GM23248 (cell line): ENCODE measurements around the gene DPP8. TPM values are rescaled to one million over a fixed set of nuclear protein-coding genes. Genes with fewer than 3 reads are reported as not detected.
A peak's percentile ranks its signal among the peaks of the same experiment; 100 is the strongest.
"Not testable (repeated sequence)": the region's sequence is repeated elsewhere in the genome, so short reads cannot be mapped to it uniquely, and the experiment has no call there.

ENCODE experiments used
- DNase-seq: peaks from one replicate; pipeline ENCODE4 v3.0.0-alpha.2; 2015
- H2AFZ ChIP-seq: fragments of 200-600 bp; sonication (generic); 2 replicates; pipeline ENCODE4 v1.6.1; 2016; ENCODE audit warnings: antibody characterized with exemption
- H3F3A ChIP-seq: fragments of 200-600 bp; sonication (generic); 2 replicates; pipeline ENCODE4 v1.6.1; 2016; ENCODE audit warnings: mild to moderate bottlenecking, antibody characterized with exemption, mixed run types; ENCODE audit not compliant: insufficient read depth
- H3K27ac ChIP-seq: fragments of 200-600 bp; sonication (generic); 2 replicates; pipeline ENCODE4 v1.5.1; 2016; ENCODE audit warnings: mild to moderate bottlenecking
- H3K27me3 ChIP-seq: fragments of 200-600 bp; sonication (generic); replicated peaks from 2 replicates; pipeline ENCODE4 v1.6.1; 2016; ENCODE audit warnings: mild to moderate bottlenecking; ENCODE audit not compliant: insufficient read depth
- H3K36me3 ChIP-seq: fragments of 200-600 bp; sonication (generic); 2 replicates; pipeline ENCODE4 v1.6.1; 2016; ENCODE audit warnings: low read depth, mild to moderate bottlenecking
- H3K4me1 ChIP-seq: fragments of 200-600 bp; sonication (generic); 2 replicates; pipeline ENCODE4 v1.6.1; 2016; ENCODE audit warnings: mild to moderate bottlenecking; ENCODE audit not compliant: insufficient read depth
- H3K4me2 ChIP-seq: fragments of 200-600 bp; sonication (generic); one replicate; pipeline ENCODE4 v1.6.1; 2016; ENCODE audit warnings: mild to moderate bottlenecking; ENCODE audit not compliant: unreplicated experiment
- H3K4me3 ChIP-seq: fragments of 200-600 bp; sonication (generic); 2 replicates; pipeline ENCODE4 v1.5.1; 2016; ENCODE audit warnings: mild to moderate bottlenecking
- H3K79me2 ChIP-seq: fragments of 200-600 bp; sonication (generic); 2 replicates; pipeline ENCODE4 v1.6.1; 2016; ENCODE audit warnings: mild to moderate bottlenecking; ENCODE audit not compliant: insufficient read depth
- H3K9ac ChIP-seq: fragments of 200-600 bp; sonication (generic); 2 replicates; pipeline ENCODE4 v1.6.1; 2016; ENCODE audit warnings: mild to moderate bottlenecking
- H3K9me2 ChIP-seq: fragments of 200-600 bp; sonication (generic); 2 replicates; pipeline ENCODE4 v1.6.1; 2016; ENCODE audit warnings: mixed run types, mild to moderate bottlenecking, moderate library complexity; ENCODE audit not compliant: insufficient read depth
- H3K9me3 ChIP-seq: fragments of 200-600 bp; sonication (generic); one replicate; pipeline ENCODE4 v1.6.1; 2017; ENCODE audit warnings: low read depth
- H4K20me1 ChIP-seq: fragments of 200-600 bp; sonication (generic); 2 replicates; pipeline ENCODE4 v1.6.0; 2016; ENCODE audit not compliant: insufficient read depth
- EZH2 ChIP-seq: fragments of 200-600 bp; sonication (generic); IDR thresholded peaks from 2 replicates; pipeline ENCODE4 v1.6.1; 2018; ENCODE audit warnings: antibody characterized with exemption, mild to moderate bottlenecking; ENCODE audit not compliant: insufficient read depth, poor library complexity, severe bottlenecking
- EZH2phosphoT487 ChIP-seq: fragments of 200-600 bp; sonication (generic); IDR thresholded peaks from 2 replicates; pipeline ENCODE4 v1.6.1; 2018; ENCODE audit warnings: antibody characterized with exemption, moderate library complexity, mild to moderate bottlenecking, low read depth; ENCODE audit not compliant: insufficient read depth
- WGBS, 2 experiments: methylation state at CpG; one replicate each; pipeline ENCODE4 v1.1.6; 2015 to 2017; ENCODE audit warnings: low lambda C conversion rate in 2 of 2, low coverage in 1 of 2; ENCODE audit errors: missing lambda C conversion rate in 2 of 2; 5-methylcytosine and 5-hydroxymethylcytosine counted together
- in situ Hi-C: fragments of 300-500 bp; cut with MboI; formaldehyde crosslinking; loops from 2 replicates; pipeline ENCODE4 v1.15.0; 2020
- polyA plus RNA-seq: library from polyadenylated mRNA; unstranded; fragments of >200 nt; fragmentation: Nextera tagmentation; extraction: Ambion mirVana; gene quantifications from 2 replicates; pipeline ENCODE4 v1.2.1, GENCODE V29; 2016
- total RNA-seq: library from RNA; depleted of rRNA; stranded (reverse); fragments of >200 nt; shearing (Covaris generic); gene quantifications from 2 replicates; pipeline ENCODE4 v1.2.3, GENCODE V29; 2014

DPP8 gene
- total and polyA plus RNA-seq, 2 experiments from 2014 or later, result 28.0 to 28.9 TPM

DNA sequence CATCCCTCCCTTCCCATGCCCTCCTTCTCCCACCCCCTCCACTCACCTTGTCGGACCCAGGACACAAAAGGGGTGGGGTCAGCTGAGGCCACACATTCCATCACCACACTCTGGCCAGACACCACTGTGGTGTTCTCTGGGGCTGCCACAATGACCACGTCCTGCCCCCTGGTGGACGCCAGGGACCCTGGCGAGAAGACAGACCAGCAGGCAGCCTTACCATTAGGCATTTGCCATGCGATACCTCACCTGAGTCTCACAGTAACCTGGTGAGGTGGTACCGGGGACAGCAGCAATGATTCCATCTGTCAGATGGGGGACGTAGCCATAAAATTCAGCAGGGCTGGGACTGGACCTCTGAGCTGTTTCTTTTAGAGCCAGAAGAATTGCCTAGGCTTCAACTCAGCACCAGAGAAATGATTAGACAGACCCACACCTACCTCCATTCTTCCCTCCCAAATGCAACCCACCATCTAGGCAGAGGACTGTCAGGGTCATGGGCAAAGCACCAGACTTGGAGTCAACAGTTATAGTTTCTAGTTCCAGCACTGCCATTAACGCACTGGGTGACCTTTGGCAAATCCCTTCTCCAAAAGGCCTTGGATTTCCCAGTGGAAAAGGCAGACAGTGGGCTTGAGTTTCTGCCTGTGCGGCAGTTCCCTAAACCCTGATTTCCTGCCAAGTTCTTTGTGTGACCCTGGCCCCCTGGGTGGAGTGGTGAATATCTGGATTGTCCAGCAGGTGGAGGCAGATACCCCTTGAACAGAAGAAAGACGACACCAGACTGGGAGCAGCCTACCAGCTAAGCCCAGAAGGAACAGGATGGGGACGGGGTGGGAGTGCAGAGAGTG lies 116.5 kb downstream of the DPP8 start:
- in situ Hi-C loops, result no loop called here
- Histone ChIP-seq H3K36me3 (no peaks in the 10 kb centered on the region), H3K4me3 (no peak overlapping the region), H3F3A (no peaks in the 10 kb centered on the region), H3K4me1 (no peaks in the 10 kb centered on the region), H3K9ac (no peak overlapping the region), H3K4me2 (no peak overlapping the region), H3K27me3 (0 out of 2 replicates have a peak, but pooled peaks cover 5% of the 10 kb centered on the region), H3K9me2 (no peaks in the 10 kb centered on the region), H2AFZ (no peak overlapping the region), H4K20me1 (no peaks in the 10 kb centered on the region), H3K27ac (no peak overlapping the region), H3K79me2 (no peaks in the 10 kb centered on the region), H3K9me3 (no peaks in the 10 kb centered on the region)
- DNase-seq, result peak; percentile 76
- no peak for TF ChIP-seq EZH2phosphoT487
- no peak for TF ChIP-seq EZH2
- 14 to 16% methylated on average over 11 of the region's 11 CpGs for WGBS, 2 experiments

DNA sequence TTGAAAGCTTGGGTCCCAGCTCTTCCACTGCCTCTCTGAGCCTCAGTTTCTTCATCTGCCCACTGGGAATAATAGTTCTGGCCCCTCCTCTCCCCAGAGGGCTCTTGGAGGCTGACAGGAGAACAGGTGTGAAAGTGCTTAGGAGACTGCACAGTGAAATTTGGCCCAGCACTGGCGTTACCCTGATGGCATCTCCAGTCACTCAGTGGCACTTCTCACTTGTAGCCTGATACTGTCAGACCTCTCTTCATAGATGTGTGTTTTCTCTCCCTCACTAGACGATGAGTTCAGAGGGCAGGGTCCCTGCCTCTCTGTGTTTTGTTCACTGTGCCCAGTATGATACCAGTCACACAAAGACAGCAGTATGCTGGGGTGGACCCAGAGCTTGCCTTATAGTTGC lies 117.5 kb downstream of the DPP8 start:
- in situ Hi-C loops, result no loop called here
- Histone ChIP-seq H3K27me3 (0 out of 2 replicates have a peak, but pooled peaks cover 5% of the 10 kb centered on the region), H3K9me3 (no peaks in the 10 kb centered on the region), H3K9ac (no peak overlapping the region), H3K36me3 (no peaks in the 10 kb centered on the region), H3K79me2 (no peaks in the 10 kb centered on the region), H3K9me2 (no peaks in the 10 kb centered on the region), H3K4me1 (no peaks in the 10 kb centered on the region), H2AFZ (no peak overlapping the region), H4K20me1 (no peaks in the 10 kb centered on the region), H3F3A (no peaks in the 10 kb centered on the region), H3K4me2 (no peak overlapping the region), H3K4me3 (no peak overlapping the region), H3K27ac (no peak overlapping the region)
- TF ChIP-seq EZH2phosphoT487 (no peak), EZH2 (no peak)
- DNase-seq, result no peak
- 28 to 47% methylated on average over 2 of the region's 2 CpGs for WGBS, 2 experiments

DNA sequence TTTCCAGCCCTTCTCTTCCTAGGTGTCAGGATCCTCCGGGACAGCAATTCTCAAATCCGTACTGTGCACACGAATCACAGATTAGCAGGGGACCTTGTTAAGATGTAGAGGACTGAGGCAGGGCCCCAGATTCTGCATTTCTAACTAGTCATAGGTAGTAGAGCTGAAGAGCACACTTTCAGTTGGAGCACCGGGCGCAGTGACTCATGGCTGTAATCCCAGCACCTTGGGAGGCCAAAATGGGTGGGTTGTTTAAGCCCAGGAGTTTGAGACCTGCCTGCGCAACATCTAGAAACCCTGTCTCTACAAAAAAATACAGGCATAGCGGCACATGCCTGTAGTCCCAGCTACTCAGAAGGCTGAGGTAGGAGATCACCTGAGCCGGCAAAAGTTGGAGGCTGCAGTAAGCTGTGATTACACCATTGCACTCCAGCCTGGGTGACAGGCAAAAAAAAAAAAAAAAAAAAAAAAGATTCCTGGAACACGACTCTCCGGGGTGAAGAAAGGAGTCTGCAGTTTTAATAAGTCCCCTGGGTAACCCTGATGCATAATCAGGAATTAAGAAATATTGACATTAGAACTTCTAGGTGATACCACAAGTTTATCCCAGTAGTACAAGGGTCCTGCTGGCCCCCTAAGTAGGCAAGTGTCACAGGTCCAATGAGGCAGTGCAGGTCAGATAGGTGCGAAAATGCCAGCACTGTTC lies 118.3 kb downstream of the DPP8 start:
- TF ChIP-seq EZH2 (no peak), EZH2phosphoT487 (no peak)
- Histone ChIP-seq H3K27me3 (0 out of 2 replicates have a peak, but pooled peaks cover 5% of the 10 kb centered on the region), H3K79me2 (no peaks in the 10 kb centered on the region), H3K9me3 (no peaks in the 10 kb centered on the region), H3K4me3 (no peak overlapping the region), H2AFZ (no peak overlapping the region), H3K9me2 (no peaks in the 10 kb centered on the region), H3F3A (no peaks in the 10 kb centered on the region), H3K4me1 (no peaks in the 10 kb centered on the region), H3K36me3 (no peaks in the 10 kb centered on the region), H3K9ac (no peak overlapping the region), H3K27ac (no peak overlapping the region), H3K4me2 (no peak overlapping the region), H4K20me1 (no peaks in the 10 kb centered on the region)
- peak; percentile 20 for DNase-seq
- in situ Hi-C loops, result no loop called here
- WGBS, 2 experiments, result 63 to 68% methylated on average over 11 of the region's 11 CpGs

DNA sequence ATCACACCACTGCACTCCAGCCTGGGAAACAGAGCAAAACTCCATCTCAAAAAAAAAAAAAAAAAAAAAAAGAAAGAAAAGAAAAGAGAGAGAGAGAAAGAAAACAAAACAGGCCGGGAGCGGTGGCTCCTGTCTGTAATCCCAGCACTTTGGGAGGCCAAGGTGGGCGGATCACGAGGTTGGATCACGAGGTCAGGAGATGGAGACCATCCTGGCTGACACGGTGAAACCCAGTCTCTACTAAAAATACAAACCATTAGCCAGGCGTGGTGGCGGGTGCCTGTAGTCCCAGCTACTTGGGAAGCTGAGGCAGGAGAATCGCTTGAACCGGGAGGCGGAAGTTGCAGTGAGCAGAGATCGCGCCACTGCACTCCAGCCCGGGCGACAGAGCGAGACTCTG lies 119.0 kb downstream of the DPP8 start:
- H3K9ac ChIP-seq, H3K27ac ChIP-seq, DNase-seq, H3K4me3 ChIP-seq, H3K4me1 ChIP-seq, H3K4me2 ChIP-seq, H3K36me3 ChIP-seq, H2AFZ ChIP-seq, H3K9me3 ChIP-seq, in situ Hi-C loops, H4K20me1 ChIP-seq, H3K79me2 ChIP-seq, H3K9me2 ChIP-seq, H3F3A ChIP-seq: not testable (repeated sequence)
- peaks cover 11% of the 10 kb centered on the region for H3K27me3 ChIP-seq
- 84 to 85% methylated on average over 15 to 16 of the region's 16 CpGs for WGBS, 2 experiments
